HG03066 (cell line): Measurements from ENCODE around the gene SLC38A11.

Experiments
- ATAC-seq: cut with Tn5 transposase; IDR thresholded peaks from one replicate; pipeline ENCODE4 v1.9.1; 2021; ENCODE audit warnings: low read depth; ENCODE audit not compliant: unreplicated experiment

SLC38A11 gene

DNA sequence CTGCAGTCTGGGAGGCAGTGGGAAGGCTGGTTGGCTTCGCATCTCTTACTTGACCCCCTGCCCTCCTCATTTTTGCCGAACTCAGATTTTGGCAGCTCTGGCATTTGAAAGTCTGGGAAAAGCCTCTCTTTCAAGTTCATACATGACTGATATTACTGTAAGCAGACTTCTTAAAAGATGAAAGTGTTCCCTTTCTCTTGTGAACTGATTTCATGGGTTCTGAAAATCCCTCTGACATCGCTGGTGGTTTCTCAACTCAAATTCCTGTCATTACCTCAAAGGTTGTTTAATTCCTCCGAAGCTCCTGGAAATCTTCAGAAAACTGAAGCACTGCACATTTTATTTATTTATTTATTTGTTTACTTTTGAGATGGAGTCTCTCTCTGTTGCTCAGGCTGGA lies 16.9 kb upstream of the SLC38A11 start:
- ATAC-seq = no peak

DNA sequence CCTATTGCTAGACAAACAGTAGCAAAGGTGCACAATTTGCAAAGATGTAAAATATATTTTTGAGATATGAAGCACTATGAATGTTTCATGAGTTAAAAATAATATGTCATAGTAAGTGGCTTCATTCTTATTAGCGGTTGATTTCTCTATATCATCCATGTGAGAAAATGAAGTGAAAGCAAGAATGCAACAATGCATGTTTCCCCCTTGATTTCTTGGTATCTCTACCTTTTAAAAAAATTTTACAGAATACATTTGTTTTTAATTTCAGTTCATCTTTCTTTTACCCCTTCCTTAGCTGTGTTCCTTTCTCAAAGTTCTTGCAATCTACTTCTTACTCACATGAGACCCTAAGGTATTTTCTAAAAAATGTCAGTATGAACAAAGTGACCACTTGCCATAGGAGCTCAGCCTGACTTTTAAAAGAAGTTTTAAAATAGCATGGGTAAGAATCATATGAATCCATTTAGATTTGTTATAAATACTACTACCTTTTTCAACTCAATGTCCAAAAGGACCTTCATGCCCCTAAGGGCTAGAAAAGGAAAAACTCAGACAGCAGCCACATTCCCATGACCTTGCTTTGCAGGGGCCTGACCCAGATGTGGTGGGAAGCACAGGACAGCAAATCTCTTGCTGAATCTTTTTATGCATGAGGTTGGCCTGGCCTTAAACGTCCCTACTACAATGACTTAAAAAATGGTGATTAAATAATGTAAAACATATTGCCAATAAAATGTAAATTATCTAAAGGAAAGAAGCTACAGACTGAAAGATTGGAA lies 14.8 kb upstream of the SLC38A11 start:
- no peak for ATAC-seq

DNA sequence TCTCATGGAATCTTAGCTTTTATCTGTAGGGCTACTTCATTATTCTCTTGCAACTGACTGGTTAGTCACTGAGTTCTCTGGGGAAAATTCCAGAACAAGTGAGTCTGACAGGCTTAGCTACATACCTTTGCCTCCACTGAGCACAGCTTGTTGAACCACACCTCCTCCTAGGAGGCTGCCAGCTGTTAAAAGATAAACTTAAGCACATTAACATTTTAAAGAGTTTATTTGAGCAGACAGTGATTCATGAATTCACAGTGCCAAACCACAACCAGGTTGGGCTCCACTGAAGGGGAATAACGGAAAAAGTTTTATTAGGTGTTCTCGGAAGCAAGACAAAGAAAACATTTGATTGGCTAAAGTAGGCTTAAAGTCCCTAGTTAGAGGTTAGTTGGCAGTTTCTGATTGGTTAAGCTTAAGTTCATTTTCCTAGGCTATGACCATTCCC lies 12.5 kb upstream of the SLC38A11 start:
- ATAC-seq = no peak

GRCh38 chr2:164967361-164967760 lies 12.0 kb upstream of the SLC38A11 start:
- no peak for ATAC-seq

DNA sequence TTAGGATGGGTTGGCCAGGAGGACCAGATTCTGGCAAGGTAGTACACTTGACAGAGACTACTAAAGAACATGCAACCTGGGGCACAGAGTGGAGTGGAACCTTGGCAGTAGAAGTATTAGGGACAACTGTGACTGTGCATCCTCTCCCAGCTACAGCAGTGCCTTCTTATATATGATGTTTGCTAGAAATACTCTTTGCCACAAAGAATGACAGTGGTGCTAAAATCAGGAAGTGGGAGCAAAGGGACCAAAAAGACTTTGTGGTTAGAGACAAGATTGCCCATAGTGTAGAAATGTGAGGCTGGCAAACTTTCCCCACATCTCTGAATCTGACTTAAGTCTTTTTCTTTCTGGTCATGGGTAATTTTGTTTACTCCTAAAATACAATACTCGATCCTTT lies 9.4 kb upstream of the SLC38A11 start:
- no peak for ATAC-seq

- ATAC-seq = no peak
These were observed 4.8 kb upstream of the SLC38A11 start for GRCh38 chr2:164960159-164960558.

GRCh38 chr2:164954186-164954585 lies 1.1 kb downstream of the SLC38A11 start:
- ATAC-seq = no peak

GRCh38 chr2:164953279-164953678 lies 2.0 kb downstream of the SLC38A11 start:
- no peak for ATAC-seq

DNA sequence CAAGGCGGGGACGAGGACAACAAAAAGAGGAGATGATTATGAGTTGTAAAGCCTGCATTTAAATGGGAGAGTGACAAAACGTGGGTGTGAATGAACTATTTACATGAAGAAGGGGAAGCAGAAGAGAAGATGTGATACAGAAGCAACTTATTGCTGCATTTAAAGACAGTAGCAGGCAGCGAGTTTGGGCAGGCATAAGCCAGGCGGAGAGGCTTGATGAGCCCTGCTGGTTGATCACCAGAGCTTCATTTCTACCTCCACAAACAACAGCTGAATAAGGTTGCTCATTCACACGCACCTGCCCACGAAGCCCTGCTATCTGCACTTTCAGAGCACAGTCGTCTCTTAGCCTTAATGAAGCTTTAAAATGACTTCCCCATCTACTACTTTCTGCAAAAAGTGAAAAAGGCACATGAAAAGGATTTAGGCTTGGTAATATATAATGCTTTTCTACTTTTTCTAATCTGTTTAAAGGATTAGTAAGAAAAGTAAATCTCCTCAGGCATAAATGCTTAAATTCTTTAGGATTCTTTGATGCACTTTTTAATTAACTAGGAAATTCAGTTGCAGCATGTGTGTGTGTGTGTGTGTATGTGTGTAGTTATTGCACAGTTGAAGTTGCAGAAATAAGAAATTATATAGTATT lies 3.1 kb downstream of the SLC38A11 start:
- ATAC-seq = no peak

- ATAC-seq = no peak
These were observed 6.8 kb downstream of the SLC38A11 start for GRCh38 chr2:164948540-164948939.

GRCh38 chr2:164947281-164947680 lies 8.0 kb downstream of the SLC38A11 start:
- no peak for ATAC-seq

DNA sequence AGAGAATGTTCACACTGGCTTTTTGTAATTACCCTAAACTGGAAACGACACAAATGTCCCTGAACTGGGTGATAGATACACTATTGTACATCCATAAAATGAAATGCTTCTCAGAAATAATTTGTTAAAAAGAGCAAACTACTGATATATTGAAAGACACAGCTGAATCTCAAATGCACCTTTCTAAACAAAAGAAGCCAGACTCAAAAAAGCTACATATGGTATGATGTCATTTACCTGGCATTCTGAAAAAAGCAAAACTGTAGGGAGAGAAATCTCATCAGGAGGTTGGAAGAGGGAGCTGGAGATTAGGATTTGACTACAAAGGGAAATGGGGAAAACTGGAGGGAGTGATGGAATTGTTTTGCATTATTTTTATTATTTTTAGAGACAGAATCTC lies 12.0 kb downstream of the SLC38A11 start:
- ATAC-seq = no peak

DNA sequence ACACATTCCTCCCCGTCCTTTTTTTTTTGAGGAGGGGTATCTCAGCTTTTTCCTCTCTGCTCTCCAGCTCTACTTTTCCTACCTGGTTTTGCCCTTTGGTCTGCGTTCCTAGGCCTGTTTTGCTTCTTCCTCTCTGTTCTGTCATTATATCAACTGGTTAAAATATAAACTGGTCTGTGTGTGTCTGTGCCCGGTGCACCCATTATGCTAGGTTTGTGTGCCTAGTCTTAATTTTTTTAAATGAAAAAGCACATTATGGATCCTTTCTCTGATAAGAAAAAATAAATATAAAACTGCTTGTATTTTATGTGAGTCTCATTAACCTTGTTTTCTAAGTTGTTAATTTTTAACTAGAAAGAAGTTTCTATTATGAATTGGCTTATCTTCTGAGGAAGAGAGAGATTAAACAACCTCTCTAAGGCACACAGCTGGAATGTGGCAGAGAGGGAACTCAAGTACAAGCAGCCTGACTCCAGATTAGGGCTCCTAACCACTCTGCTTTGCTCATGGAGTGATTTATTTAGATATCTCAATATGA lies 17.4 kb downstream of the SLC38A11 start:
- ATAC-seq = no peak

DNA sequence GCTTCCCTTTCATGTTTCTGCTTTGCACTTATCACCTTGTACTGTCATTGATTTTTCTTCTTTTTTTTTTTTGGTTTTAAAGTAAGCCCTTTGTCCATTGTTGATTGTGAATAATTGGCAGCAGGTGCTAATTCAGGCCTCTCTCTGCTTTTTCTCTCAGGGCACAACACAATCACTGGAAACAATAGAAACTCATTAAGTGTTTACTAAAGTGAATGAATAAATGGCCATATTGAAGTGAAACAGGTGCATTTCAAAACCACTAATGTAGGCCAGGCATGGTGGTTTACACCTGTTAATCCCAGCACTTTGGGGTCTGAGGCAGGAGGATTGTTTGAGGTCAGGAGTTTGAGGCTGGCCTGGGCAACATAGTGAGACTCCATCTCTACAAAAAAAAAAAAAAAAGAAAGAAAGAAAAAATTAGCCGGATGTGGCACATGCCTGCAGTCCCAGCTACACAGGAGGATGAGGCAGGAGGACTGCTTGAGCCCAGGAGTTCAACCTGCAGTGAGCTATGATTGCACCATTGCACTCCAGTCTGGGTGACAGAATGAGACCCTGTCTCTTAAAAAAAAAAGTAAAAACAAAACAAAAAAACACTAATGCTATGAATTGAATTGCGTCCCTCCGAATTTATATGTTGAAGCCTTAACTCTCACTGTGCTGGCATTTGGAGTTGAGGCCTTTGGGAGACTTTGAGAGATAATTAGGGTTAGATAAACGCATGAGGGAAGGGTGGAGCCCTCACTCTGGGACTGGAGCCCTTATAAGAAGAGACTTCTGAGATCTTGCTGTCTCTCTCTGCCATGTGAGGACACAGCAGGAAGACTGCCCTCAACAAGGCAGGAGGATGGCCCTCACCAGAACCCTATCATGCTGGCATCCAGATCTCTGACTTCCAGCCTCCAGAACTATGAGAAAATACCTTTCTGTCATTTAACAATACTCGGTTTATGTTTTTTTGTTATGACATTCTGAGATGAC lies 19.9 kb downstream of the SLC38A11 start:
- ATAC-seq = no peak

DNA sequence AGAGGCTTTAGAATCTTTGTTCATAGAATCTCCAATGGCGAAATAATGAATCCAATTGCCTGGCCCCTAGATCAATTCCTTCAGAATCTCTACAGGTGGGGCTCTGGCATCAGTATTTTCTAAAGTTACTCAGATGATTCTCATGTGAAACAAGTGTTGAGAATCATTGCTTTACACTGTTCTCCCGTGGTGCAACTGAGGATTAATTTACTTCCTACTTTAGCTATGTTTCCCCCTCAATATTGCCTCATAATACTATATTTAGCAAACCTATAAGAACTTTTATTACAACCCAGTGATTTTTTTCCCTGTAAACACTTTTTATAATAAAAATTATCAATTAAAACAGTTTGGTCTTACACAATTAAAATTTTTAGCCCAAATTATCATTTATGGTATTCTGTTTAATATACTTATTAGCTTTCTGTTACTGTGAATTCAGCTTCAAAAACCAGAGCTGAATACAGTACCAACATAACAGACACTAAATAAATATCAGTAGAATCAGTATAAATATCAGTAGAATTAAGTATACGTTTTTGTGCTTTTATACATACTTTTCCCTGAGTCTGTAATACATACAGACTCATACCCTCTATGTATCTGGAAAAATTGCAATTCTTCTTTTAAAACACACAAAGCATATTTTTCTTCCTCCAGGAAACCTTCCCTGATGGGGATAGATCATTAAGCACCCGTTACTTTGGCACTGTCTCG lies 20.8 kb downstream of the SLC38A11 start:
- ATAC-seq = no peak

DNA sequence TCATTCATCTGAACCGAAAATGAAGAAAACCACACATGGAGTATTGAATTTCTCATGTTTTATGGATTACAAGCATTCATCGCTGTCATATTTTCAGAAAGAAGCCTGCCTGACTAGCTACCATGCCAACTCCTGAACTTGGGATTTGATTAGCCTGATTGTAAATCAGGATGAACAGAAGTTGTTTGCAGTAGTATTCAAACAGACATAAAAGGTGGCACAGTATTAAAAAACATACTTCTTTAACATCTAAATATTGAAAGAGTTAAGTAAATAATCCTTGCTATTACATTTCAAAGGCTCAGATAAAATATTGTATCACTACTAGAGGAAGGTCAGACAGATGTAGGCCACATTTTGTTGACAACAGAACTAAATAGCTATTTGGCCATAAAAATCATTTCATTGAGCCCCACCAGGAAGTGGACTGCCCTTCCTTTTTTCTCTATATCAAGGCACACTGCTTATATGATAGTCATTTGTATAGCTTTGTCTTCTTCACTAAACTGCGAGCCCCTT lies 21.6 kb downstream of the SLC38A11 start:
- ATAC-seq = no peak

- no peak for ATAC-seq
These were observed 22.9 kb downstream of the SLC38A11 start for GRCh38 chr2:164932377-164932776.

DNA sequence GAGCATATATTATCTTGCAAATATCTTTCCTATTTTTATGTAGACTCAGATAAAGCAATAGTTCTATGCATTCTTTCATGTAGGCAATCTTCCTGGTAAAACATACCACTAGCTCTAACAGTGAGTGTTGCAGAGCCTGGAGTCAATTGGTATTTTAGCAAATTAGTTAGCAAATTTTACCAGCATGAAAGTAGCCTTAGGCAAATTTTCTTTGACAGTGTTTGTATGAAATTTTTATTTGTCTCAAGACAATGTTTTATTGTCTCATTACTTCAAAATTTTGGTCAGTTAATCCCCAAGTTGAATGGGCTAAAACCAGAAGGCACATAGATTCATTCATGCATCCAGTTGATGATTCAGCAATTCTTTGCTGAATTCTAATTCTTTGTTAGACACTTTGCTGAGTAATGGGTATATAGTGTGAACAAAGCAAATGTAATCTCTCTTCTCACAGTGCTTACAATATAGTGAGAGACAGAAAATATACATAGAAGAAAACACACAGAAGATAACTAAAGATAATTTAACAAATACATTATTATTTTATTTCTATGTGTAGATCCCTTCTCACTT lies 27.1 kb downstream of the SLC38A11 start:
- no peak for ATAC-seq

DNA sequence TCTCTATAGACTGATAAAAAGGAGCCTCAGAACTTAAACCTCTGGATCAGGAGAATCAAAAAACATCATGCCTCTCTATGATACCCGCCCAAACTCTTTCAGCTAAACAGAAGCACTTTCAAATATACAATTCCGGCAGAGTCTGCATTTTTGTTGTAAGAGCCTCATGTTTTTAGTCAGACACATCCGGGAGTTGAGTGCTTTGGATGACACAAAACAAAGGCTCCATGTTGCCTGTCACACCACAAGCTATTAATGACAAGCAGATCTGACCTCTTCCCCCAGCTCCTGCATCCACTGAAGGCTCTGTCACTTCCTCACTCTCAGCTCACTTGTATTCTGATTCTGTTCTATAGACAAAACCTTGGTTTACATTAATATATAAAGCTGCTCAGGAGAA lies 33.2 kb downstream of the SLC38A11 start:
- no peak for ATAC-seq

- no peak for ATAC-seq
These were observed 34.9 kb downstream of the SLC38A11 start for GRCh38 chr2:164920430-164920829.
